GM12892 (cell line): Measurements from ENCODE around the gene WDR6.

Experiments
- POLR2A ChIP-seq: IDR thresholded peaks from 2 replicates; pipeline ENCODE4 v1.6.1; 2011; ENCODE audit warnings: low read depth, low read length, control low read depth
- POLR2AphosphoS5 ChIP-seq: IDR thresholded peaks from 2 replicates; pipeline ENCODE4 v1.6.1; 2011; ENCODE audit warnings: low read depth, low read length, control low read depth
- TAF1 ChIP-seq: IDR thresholded peaks from 2 replicates; pipeline ENCODE4 v1.6.1; 2011; ENCODE audit warnings: low read depth, mild to moderate bottlenecking, control low read depth, low read length, borderline replicate concordance

GRCh38 chr3:48979451-48979850 is 27.7 kb upstream of the WDR6 start:
- TF ChIP-seq POLR2AphosphoS5 (no peak), POLR2A (no peak), TAF1 (no peak)
